ENCODE results near the gene ORM1.

- TF ChIP-seq FOXA1 (IDR thresholded peaks at IDR 0.05) = no peak
- no peak for TF ChIP-seq SUZ12 (IDR thresholded peaks at IDR 0.05)
- TF ChIP-seq ZNF384 (IDR thresholded peaks at IDR 0.05) = no peak
- no peak for TF ChIP-seq SP1 (IDR thresholded peaks at IDR 0.05)
- TF ChIP-seq HDGF (IDR thresholded peaks at IDR 0.05; ENCODE audit: borderline replicate concordance) = no peak
- TF ChIP-seq ARNT (IDR thresholded peaks at IDR 0.05) = no peak
- TF ChIP-seq FOXM1 (IDR thresholded peaks at IDR 0.05; ENCODE audit: borderline replicate concordance) = no peak
- no peak for TF ChIP-seq LEF1 (IDR thresholded peaks at IDR 0.05; ENCODE audit: borderline replicate concordance)
- TF ChIP-seq BHLHE40 (IDR thresholded peaks at IDR 0.05; ENCODE audit: borderline replicate concordance) = no peak
Measured at GRCh38 chr9:114365194-114365593, 42.3 kb downstream of the ORM1 start.

Data from HEK293T (cell line).